Mesendoderm (in vitro differentiated cells): ENCODE data around the gene RALY.

Experiments used
- DNase-seq: peaks from one replicate; pipeline ENCODE4 v3.0.0; 2013
- H2AK5ac ChIP-seq: 2 replicates; pipeline ENCODE4 v1.6.1; 2013; ENCODE audit warnings: low read length, inconsistent platforms
- H2BK120ac ChIP-seq: 2 replicates; pipeline ENCODE4 v1.6.1; 2013; ENCODE audit warnings: low read depth, mild to moderate bottlenecking, low read length, moderate library complexity, mixed read lengths
- H2BK15ac ChIP-seq: replicated peaks from 2 replicates; pipeline ENCODE4 v1.6.1; 2013; ENCODE audit warnings: low read depth, mild to moderate bottlenecking, moderate library complexity
- H2BK5ac ChIP-seq: 2 replicates; pipeline ENCODE4 v1.6.1; 2013; ENCODE audit warnings: low read length, inconsistent platforms
- H3K18ac ChIP-seq: 2 replicates; pipeline ENCODE4 v1.6.1; 2013; ENCODE audit warnings: mild to moderate bottlenecking, low read length, mixed read lengths
- H3K23ac ChIP-seq: one replicate; pipeline ENCODE4 v1.6.1; 2013; ENCODE audit warnings: low read length
- H3K27ac ChIP-seq: 2 replicates; pipeline ENCODE4 v1.5.1; 2013; ENCODE audit warnings: low read depth, mild to moderate bottlenecking, inconsistent platforms, low read length, moderate library complexity
- H3K27me3 ChIP-seq: 2 replicates; pipeline ENCODE4 v1.6.1; 2013; ENCODE audit warnings: low read length, control low read depth, mild to moderate bottlenecking, inconsistent platforms; ENCODE audit not compliant: insufficient read depth, poor library complexity
- H3K36me3 ChIP-seq: 2 replicates; pipeline ENCODE4 v1.6.1; 2013; ENCODE audit warnings: low read length, inconsistent platforms; ENCODE audit not compliant: control insufficient read depth, insufficient read depth
- H3K4ac ChIP-seq: one replicate; pipeline ENCODE4 v1.6.1; 2013; ENCODE audit warnings: low read depth, mild to moderate bottlenecking, low read length, moderate library complexity
- H3K4me1 ChIP-seq: 2 replicates; pipeline ENCODE4 v1.6.1; 2013; ENCODE audit warnings: low read depth, low read length, inconsistent platforms; ENCODE audit not compliant: control insufficient read depth
- H3K4me2 ChIP-seq: 2 replicates; pipeline ENCODE4 v1.6.1; 2013; ENCODE audit warnings: low read length
- H3K4me3 ChIP-seq: 2 replicates; pipeline ENCODE4 v1.5.1; 2013; ENCODE audit warnings: mild to moderate bottlenecking, low read length
- H3K56ac ChIP-seq: one replicate; pipeline ENCODE4 v1.6.1; 2013; ENCODE audit warnings: low read length
- H3K79me1 ChIP-seq: 2 replicates; pipeline ENCODE4 v1.6.1; 2013; ENCODE audit warnings: low read length, inconsistent platforms
- H3K79me2 ChIP-seq: 2 replicates; pipeline ENCODE4 v1.6.1; 2013; ENCODE audit warnings: mild to moderate bottlenecking, low read length; ENCODE audit not compliant: control insufficient read depth, insufficient read depth
- H3K9ac ChIP-seq: 2 replicates; pipeline ENCODE4 v1.6.1; 2013; ENCODE audit warnings: low read length, inconsistent platforms
- H4K5ac ChIP-seq: one replicate; pipeline ENCODE4 v1.6.1; 2013; ENCODE audit warnings: low read length
- H4K8ac ChIP-seq: one replicate; pipeline ENCODE4 v1.6.1; 2013; ENCODE audit warnings: low read depth, mild to moderate bottlenecking, control low read depth, low read length, moderate library complexity
- WGBS: extraction: QIAGEN DNeasy Blood & Tissue Kit; methylation state at CpG from one replicate; pipeline ENCODE4 v1.1.7; 2013; ENCODE audit warnings: low lambda C conversion rate, missing lambda C conversion rate; ENCODE audit not compliant: insufficient coverage; ENCODE audit errors: extremely low coverage; 5-methylcytosine and 5-hydroxymethylcytosine counted together

The RALY gene

GRCh38 chr20:33981964-33982363 lies 11.7 kb upstream of the RALY start:
- Histone ChIP-seq H3K36me3 (no peaks in the 10 kb centered on the region), H3K79me2 (no peaks in the 10 kb centered on the region), H3K27me3 (no peaks in the 10 kb centered on the region), H2BK15ac (no peak overlapping the region), H4K8ac (no peak overlapping the region), H2BK5ac (no peak overlapping the region), H3K18ac (no peak overlapping the region), H3K23ac (no peak overlapping the region), H3K79me1 (no peaks in the 10 kb centered on the region), H3K4ac (no peak overlapping the region), H3K4me2 (no peak overlapping the region), H4K5ac (no peak overlapping the region), H3K9ac (no peak overlapping the region), H2BK120ac (no peak overlapping the region), H3K4me1 (no peaks in the 10 kb centered on the region), H2AK5ac (no peak overlapping the region), H3K56ac (no peak overlapping the region), H3K27ac (no peak overlapping the region), H3K4me3 (no peak overlapping the region)
- no peak for DNase-seq
- WGBS, result no CpG with 5 or more reads among the region's 3 CpGs

DNA sequence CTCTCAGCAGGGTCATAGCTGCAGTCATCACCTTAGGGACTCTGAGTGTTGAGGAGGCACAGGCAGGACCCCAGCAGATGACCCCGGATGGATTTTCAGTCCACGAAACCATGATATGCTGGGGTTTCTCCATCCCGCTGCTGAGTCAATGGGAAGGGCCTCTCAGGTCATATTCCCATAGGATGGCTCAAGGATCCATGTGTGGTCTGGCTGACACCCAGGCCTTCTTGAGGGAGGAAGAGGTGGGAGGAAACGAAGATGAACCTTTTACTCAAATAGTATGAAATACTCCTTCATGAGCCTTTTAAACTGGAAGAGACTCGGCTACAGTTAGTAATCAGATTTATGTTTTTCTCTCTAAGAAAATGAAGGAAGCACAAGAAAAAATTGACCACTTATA lies 10.3 kb upstream of the RALY start:
- Histone ChIP-seq H3K36me3 (no peaks in the 10 kb centered on the region), H2BK5ac (no peak overlapping the region), H3K9ac (no peak overlapping the region), H3K56ac (no peak overlapping the region), H3K18ac (no peak overlapping the region), H3K4me1 (no peaks in the 10 kb centered on the region), H3K4ac (no peak overlapping the region), H4K5ac (no peak overlapping the region), H3K79me2 (no peaks in the 10 kb centered on the region), H3K23ac (no peak overlapping the region), H3K4me2 (no peak overlapping the region), H3K27me3 (no peaks in the 10 kb centered on the region), H3K79me1 (no peaks in the 10 kb centered on the region), H2BK120ac (no peak overlapping the region), H3K4me3 (no peak overlapping the region), H2AK5ac (no peak overlapping the region), H2BK15ac (no peak overlapping the region), H4K8ac (no peak overlapping the region), H3K27ac (no peak overlapping the region)
- WGBS, result no CpG with 5 or more reads among the region's 5 CpGs
- DNase-seq, result no peak

- WGBS, result no CpG with 5 or more reads among the region's 7 CpGs
- Histone ChIP-seq H3K79me2 (no peaks in the 10 kb centered on the region), H3K18ac (no peak overlapping the region)
Observed at GRCh38 chr20:33984182-33984719, 9.5 kb upstream of the RALY start.

DNA sequence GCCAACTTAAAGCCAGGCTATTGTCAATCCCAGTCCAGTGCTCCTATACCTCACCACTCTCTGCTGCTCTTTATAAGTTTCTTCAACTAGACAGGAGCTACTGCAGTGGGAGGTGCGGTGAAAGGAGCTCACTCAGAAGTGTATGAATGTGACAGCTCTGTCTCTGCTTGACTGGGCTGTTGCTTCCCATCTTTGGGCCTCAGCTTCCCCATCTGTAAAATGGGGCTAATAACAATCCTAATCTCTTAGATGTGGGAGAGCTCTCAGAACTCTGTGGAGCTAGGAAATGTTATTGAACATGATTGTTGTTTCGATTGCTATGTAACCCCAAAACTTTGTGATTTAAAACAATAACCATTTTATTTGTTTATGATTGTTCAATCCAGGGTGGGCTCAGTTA lies 8.4 kb upstream of the RALY start:
- Histone ChIP-seq H3K4ac (no peak overlapping the region), H4K8ac (no peak overlapping the region), H3K9ac (no peak overlapping the region), H3K18ac (no peak overlapping the region), H3K4me3 (no peak overlapping the region), H4K5ac (no peak overlapping the region), H2BK120ac (no peak overlapping the region), H3K79me2 (no peaks in the 10 kb centered on the region), H3K23ac (no peak overlapping the region), H3K79me1 (no peaks in the 10 kb centered on the region), H2BK15ac (no peak overlapping the region), H3K36me3 (no peaks in the 10 kb centered on the region), H3K4me2 (no peak overlapping the region), H3K56ac (no peak overlapping the region), H2BK5ac (no peak overlapping the region), H3K27me3 (no peaks in the 10 kb centered on the region), H3K27ac (no peak overlapping the region), H3K4me1 (no peaks in the 10 kb centered on the region), H2AK5ac (no peak overlapping the region)
- no peak for DNase-seq
- WGBS, result no CpG with 5 or more reads among the region's 2 CpGs

More at GRCh38 chr20:33984182-33984719, 9.5 kb upstream of the RALY start:
- H3K4ac ChIP-seq, result no peak overlapping the region
- DNase-seq, result no peak
- H3K79me1 ChIP-seq, result no peaks in the 10 kb centered on the region
- H3K27me3 ChIP-seq, result no peaks in the 10 kb centered on the region
- H2BK5ac ChIP-seq, result no peak overlapping the region
- H4K8ac ChIP-seq, result no peak overlapping the region
- no peak overlapping the region for H3K9ac ChIP-seq
- H3K23ac ChIP-seq, result no peak overlapping the region
- H2AK5ac ChIP-seq, result no peak overlapping the region
- H2BK120ac ChIP-seq, result no peak overlapping the region
- no peak overlapping the region for H3K56ac ChIP-seq
- no peak overlapping the region for H3K27ac ChIP-seq
- no peak overlapping the region for H4K5ac ChIP-seq
- no peak overlapping the region for H3K4me2 ChIP-seq
- no peak overlapping the region for H3K4me3 ChIP-seq
- H3K4me1 ChIP-seq, result no peaks in the 10 kb centered on the region
- no peak overlapping the region for H2BK15ac ChIP-seq
- no peaks in the 10 kb centered on the region for H3K36me3 ChIP-seq

DNA sequence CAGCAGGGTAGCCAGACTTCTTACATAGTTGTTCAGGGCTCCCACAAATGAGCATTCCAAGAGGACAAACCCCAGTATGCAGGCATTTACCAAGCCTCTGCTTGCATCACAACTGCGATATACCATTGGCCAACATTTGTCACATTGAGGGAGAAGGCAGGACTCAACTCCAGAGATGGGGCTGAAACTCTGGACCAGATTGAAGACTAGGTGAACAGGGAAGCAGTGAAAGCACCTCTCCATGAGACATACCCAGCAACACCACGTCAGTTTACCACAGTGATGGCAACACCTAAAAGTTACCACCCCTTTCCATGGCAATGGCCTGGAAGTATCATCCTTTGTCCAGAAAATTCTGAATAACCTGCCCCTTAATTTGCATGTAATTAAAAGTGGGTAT lies 7.9 kb upstream of the RALY start:
- Histone ChIP-seq H3K36me3 (no peaks in the 10 kb centered on the region), H3K18ac (no peak overlapping the region), H3K23ac (no peak overlapping the region), H3K79me1 (no peaks in the 10 kb centered on the region), H3K4ac (no peak overlapping the region), H3K79me2 (no peaks in the 10 kb centered on the region), H3K4me2 (no peak overlapping the region), H2AK5ac (no peak overlapping the region), H3K4me1 (no peaks in the 10 kb centered on the region), H3K27ac (no peak overlapping the region), H2BK15ac (no peak overlapping the region), H3K9ac (no peak overlapping the region), H2BK5ac (no peak overlapping the region), H3K4me3 (no peak overlapping the region), H4K5ac (no peak overlapping the region), H3K56ac (no peak overlapping the region), H4K8ac (no peak overlapping the region), H2BK120ac (no peak overlapping the region), H3K27me3 (no peaks in the 10 kb centered on the region)
- no CpG with 5 or more reads among the region's 2 CpGs for WGBS
- DNase-seq, result no peak

GRCh38 chr20:33986560-33987216 lies 7.0 kb upstream of the RALY start:
- Histone ChIP-seq H3K4me3 (no peak overlapping the region), H3K9ac (no peak overlapping the region), H2BK120ac (no peak overlapping the region), H3K4me2 (no peak overlapping the region), H3K18ac (no peak overlapping the region), H3K27me3 (no peaks in the 10 kb centered on the region), H3K79me1 (no peaks in the 10 kb centered on the region), H3K23ac (no peak overlapping the region), H4K5ac (no peak overlapping the region), H2AK5ac (no peak overlapping the region), H2BK5ac (no peak overlapping the region), H3K79me2 (no peaks in the 10 kb centered on the region), H3K4me1 (peaks cover under 1% of the 10 kb centered on the region), H3K56ac (no peak overlapping the region), H3K27ac (no peak overlapping the region), H4K8ac (no peak overlapping the region), H2BK15ac (no peak overlapping the region), H3K4ac (no peak overlapping the region), H3K36me3 (no peaks in the 10 kb centered on the region)
- WGBS, result no CpG with 5 or more reads among the region's 5 CpGs
- no peak for DNase-seq
